Body of pancreas (tissue), 4 donors: ENCODE data around the gene ZNF530.

Source experiments
- CTCF ChIP-seq, 7 experiments: fragments of 450-650 bp in 4 of 7; fragments of 200-600 bp in 3 of 7; sonication (generic) in 3 of 7; IDR thresholded peaks; one replicate each; pipeline ENCODE4 v1.5.1; 2016 to 2019; ENCODE audit warnings: antibody characterized with exemption in 7 of 7
- POLR2A ChIP-seq, 3 donors: fragments of 450-650 bp; IDR thresholded peaks; one replicate each; pipeline ENCODE4 v1.6.1; 2016; ENCODE audit warnings: antibody characterized with exemption in 3 of 3, mild to moderate bottlenecking in 2 of 3

GRCh38 chr19:57642396-57643046 lies 42.8 kb downstream of the ZNF530 start:
- TF ChIP-seq POLR2A (IDR thresholded peaks at IDR 0.05) (no peak), CTCF (IDR thresholded peaks at IDR 0.05) (no peak)
